Endothelial cell of umbilical vein (primary cell): ENCODE data around the gene NALF2. TPM values are rescaled to one million over a fixed set of nuclear protein-coding genes. Genes with fewer than 3 reads are reported as not detected.

Experiments
- BruUV-seq: library from RNA; stranded (reverse); fragments of 400-500 nt; replicated peaks from 2 replicates; lab custom pipeline; 2021; lab: Mats Ljungman, UMichigan
- CTCF ChIA-PET: fragments of 300-600, 350-600 bp; sonication (Branson Sonifier 250); formaldehyde crosslinking; loops from one replicate; lab custom pipeline; 2021; ENCODE audit warnings: antibody characterized with exemption, inconsistent platforms; lab: Charles Lee
- POLR2A ChIA-PET: fragments of 300-600, 350-600 bp; sonication (Branson Sonifier 250); formaldehyde crosslinking; loops from one replicate; lab custom pipeline; 2021; ENCODE audit warnings: antibody characterized with exemption, inconsistent platforms; lab: Charles Lee
- DNase-seq: peaks from one replicate; pipeline ENCODE4 v3.0.0-alpha.2; 2011; ENCODE audit warnings: low read depth, low spot score
- FAIRE-seq: peaks from 2 replicates; lab custom pipeline; 2011; peaks lifted over from hg19 to GRCh38; lab: Jason Lieb, UNC
- H2AFZ ChIP-seq: 2 replicates; pipeline ENCODE4 v1.6.0; 2012; ENCODE audit warnings: low read depth, low read length, control low read depth, inconsistent platforms
- H3K27ac ChIP-seq: 2 replicates; pipeline ENCODE4 v1.5.1; 2011; ENCODE audit warnings: low read depth, mild to moderate bottlenecking, control low read depth, low read length, moderate library complexity; ENCODE audit not compliant: insufficient read depth
- H3K27me3 ChIP-seq, 2 experiments: 2 replicates each; pipeline versions ENCODE4 v1.6.0 to v1.6.1; 2011; ENCODE audit warnings: low read length in 2 of 2, mixed read lengths in 1 of 2; ENCODE audit not compliant: control insufficient read depth in 2 of 2, insufficient read depth in 2 of 2
- H3K36me3 ChIP-seq, 2 experiments: 2 replicates in 1 of 2; 3 replicates in 1 of 2; pipeline ENCODE4 v1.5.1; 2011; ENCODE audit warnings: low read length in 2 of 2, mild to moderate bottlenecking in 1 of 2, moderate library complexity in 1 of 2; ENCODE audit not compliant: control insufficient read depth in 2 of 2, insufficient read depth in 2 of 2; ENCODE audit errors: extremely low read depth in 1 of 2
- H3K4me1 ChIP-seq: 3 replicates; pipeline ENCODE4 v1.5.1; 2011; ENCODE audit warnings: mild to moderate bottlenecking, low read length; ENCODE audit not compliant: control insufficient read depth, insufficient read depth; ENCODE audit errors: extremely low read depth
- H3K4me2 ChIP-seq: 2 replicates; pipeline ENCODE4 v1.6.1; 2011; ENCODE audit warnings: low read length, control low read depth, mixed read lengths; ENCODE audit not compliant: insufficient read depth
- H3K4me3 ChIP-seq, 3 experiments: fragments of 200-600 bp in 1 of 3; sonication (generic), shearing (Covaris generic) in 1 of 3; replicated peaks in 1 of 3; 2 replicates each; pipeline ENCODE4 v1.5.1; 2011 to 2016; ENCODE audit warnings: control low read depth in 3 of 3, low read length in 3 of 3, mild to moderate bottlenecking in 2 of 3, inconsistent platforms in 1 of 3, low read depth in 1 of 3, moderate library complexity in 1 of 3; ENCODE audit not compliant: insufficient read depth in 1 of 3
- H3K79me2 ChIP-seq: 2 replicates; pipeline ENCODE4 v1.6.0; 2012; ENCODE audit warnings: low read length, inconsistent platforms; ENCODE audit not compliant: control insufficient read depth, insufficient read depth
- H3K9ac ChIP-seq: replicated peaks from 2 replicates; pipeline ENCODE3; 2011; ENCODE audit warnings: low read length, control low read depth; ENCODE audit not compliant: insufficient read depth; ENCODE audit errors: extremely low read depth
- H3K9me1 ChIP-seq: replicated peaks from 3 replicates; pipeline ENCODE4 v1.6.0; 2011; ENCODE audit warnings: mild to moderate bottlenecking, low read length; ENCODE audit not compliant: control insufficient read depth, insufficient read depth; ENCODE audit errors: extremely low read depth
- H3K9me3 ChIP-seq: replicated peaks from 2 replicates; pipeline ENCODE4 v1.5.1; 2012; ENCODE audit warnings: low read length, inconsistent platforms; ENCODE audit not compliant: control insufficient read depth, insufficient read depth
- H4K20me1 ChIP-seq: replicated peaks from 2 replicates; pipeline ENCODE3; 2011; ENCODE audit warnings: mild to moderate bottlenecking, low read length; ENCODE audit not compliant: control insufficient read depth, insufficient read depth; ENCODE audit errors: extremely low read depth
- EZH2 ChIP-seq: IDR thresholded peaks from 2 replicates; pipeline ENCODE4 v1.6.1; 2012; ENCODE audit warnings: borderline replicate concordance, low read depth, mild to moderate bottlenecking, moderate library complexity, low read length, inconsistent platforms; ENCODE audit not compliant: severe bottlenecking
- FOS ChIP-seq: IDR thresholded peaks from 2 replicates; pipeline ENCODE4 v1.6.1; 2011; ENCODE audit warnings: mild to moderate bottlenecking, low read length, moderate library complexity, borderline replicate concordance; ENCODE audit not compliant: insufficient read depth
- GATA2 ChIP-seq: IDR thresholded peaks from 2 replicates; pipeline ENCODE4 v1.7.0; 2011; ENCODE audit warnings: low read depth, mild to moderate bottlenecking, moderate library complexity, mixed read lengths, low read length; ENCODE audit not compliant: insufficient read length, insufficient read depth
- JUN ChIP-seq: IDR thresholded peaks from 2 replicates; pipeline ENCODE4 v1.6.1; 2011; ENCODE audit warnings: borderline replicate concordance, low read depth; ENCODE audit not compliant: insufficient read length, insufficient read depth
- MYC ChIP-seq: IDR thresholded peaks from one replicate; pipeline ENCODE4 v1.6.1; 2011; ENCODE audit warnings: mild to moderate bottlenecking, low read depth, low read length
- POLR2A ChIP-seq: IDR thresholded peaks from 2 replicates; pipeline ENCODE4 v1.6.1; 2012; ENCODE audit warnings: low read depth, mild to moderate bottlenecking, control low read depth, low read length
- POLR2AphosphoS5 ChIP-seq: IDR thresholded peaks from 2 replicates; pipeline ENCODE4 v1.6.1; 2012; ENCODE audit warnings: low read depth, mild to moderate bottlenecking, control low read depth, low read length, moderate library complexity; ENCODE audit not compliant: insufficient read depth
- dilution Hi-C: fragments of 300-500 bp; cut with MboI; formaldehyde crosslinking; loops from one replicate; pipeline ENCODE4 v1.15.0; 2019; ENCODE audit warnings: low sequenced_read_pairs; ENCODE audit not compliant: extremely low pct_ligation_motif_present
- intact Hi-C: fragments of 100-400 bp; cut with micrococcal nuclease; formaldehyde crosslinking; loops from one replicate; pipeline ENCODE4 v1.10.0; 2022
- polyA plus RNA-seq, 4 experiments: library from polyadenylated mRNA; depleted of rRNA in 3 of 4; stranded (reverse) in 3 of 4; unstranded in 1 of 4; fragments of >200 nt; gene quantifications; 2 replicates each; pipeline versions ENCODE4 v1.2.1 to v1.2.3, GENCODE V29; 2011 to 2012; ENCODE audit warnings: missing spikeins in 1 of 4
- total RNA-seq: library from RNA; stranded (reverse); gene quantifications from 2 replicates; pipeline ENCODE4 v1.2.3, GENCODE V29; 2021
- TF ChIP-seq, protein P1 (sequence below), 2 donors: IDR thresholded peaks; 1 replicate in 1 of 2; 2 replicates in 1 of 2; pipeline ENCODE4 v1.5.1; 2011; ENCODE audit warnings: low read length in 2 of 2, mild to moderate bottlenecking in 2 of 2, moderate library complexity in 2 of 2, control low read depth in 1 of 2, inconsistent platforms in 1 of 2, low read depth in 1 of 2; ENCODE audit not compliant: insufficient read depth in 1 of 2; ENCODE audit errors: extremely low read depth in 1 of 2
- TF ChIP-seq, protein P2 (sequence below): IDR thresholded peaks from 2 replicates; pipeline ENCODE4 v1.6.1; 2011; ENCODE audit not compliant: insufficient read depth, insufficient read length

NALF2 gene
- total and polyA plus RNA-seq, 2 donors (not counting 3 experiments of a cell fraction or from before 2014, with no cell fraction given), result not detected

- intact Hi-C loops (loop anchor here (1.0 kb wide), 3 partner anchors 81 to 559 kb away; no protein-coding TSS in a partner anchor), dilution Hi-C loops (no loop called here)
- H3K9me1 ChIP-seq, result no peaks in the 10 kb centered on the region
- H4K20me1 ChIP-seq, result no peaks in the 10 kb centered on the region
- TF ChIP-seq JUN (no peak), POLR2AphosphoS5 (peak; percentile 17), MYC (no peak)
- TF ChIP-seq, protein P1, sequence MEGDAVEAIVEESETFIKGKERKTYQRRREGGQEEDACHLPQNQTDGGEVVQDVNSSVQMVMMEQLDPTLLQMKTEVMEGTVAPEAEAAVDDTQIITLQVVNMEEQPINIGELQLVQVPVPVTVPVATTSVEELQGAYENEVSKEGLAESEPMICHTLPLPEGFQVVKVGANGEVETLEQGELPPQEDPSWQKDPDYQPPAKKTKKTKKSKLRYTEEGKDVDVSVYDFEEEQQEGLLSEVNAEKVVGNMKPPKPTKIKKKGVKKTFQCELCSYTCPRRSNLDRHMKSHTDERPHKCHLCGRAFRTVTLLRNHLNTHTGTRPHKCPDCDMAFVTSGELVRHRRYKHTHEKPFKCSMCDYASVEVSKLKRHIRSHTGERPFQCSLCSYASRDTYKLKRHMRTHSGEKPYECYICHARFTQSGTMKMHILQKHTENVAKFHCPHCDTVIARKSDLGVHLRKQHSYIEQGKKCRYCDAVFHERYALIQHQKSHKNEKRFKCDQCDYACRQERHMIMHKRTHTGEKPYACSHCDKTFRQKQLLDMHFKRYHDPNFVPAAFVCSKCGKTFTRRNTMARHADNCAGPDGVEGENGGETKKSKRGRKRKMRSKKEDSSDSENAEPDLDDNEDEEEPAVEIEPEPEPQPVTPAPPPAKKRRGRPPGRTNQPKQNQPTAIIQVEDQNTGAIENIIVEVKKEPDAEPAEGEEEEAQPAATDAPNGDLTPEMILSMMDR (IDR thresholded peaks at IDR 0.05; ENCODE audit: extremely low read depth in 1 of 2, insufficient read depth in 1 of 2, low read depth in 1 of 2, low read length in 2 of 2), result peak; percentile 67 to 81
- H3K4me3 ChIP-seq, result peak overlapping the region in 2 of 3 experiments; percentile 15 to 22
- H3K9me3 ChIP-seq, result no peaks in the 10 kb centered on the region
- H3K4me2 ChIP-seq, result no peak overlapping the region
- no peaks in the 10 kb centered on the region for H3K4me1 ChIP-seq
- DNase-seq (peak; percentile 46), FAIRE-seq (peak; percentile 97)
- H3K79me2 ChIP-seq, result no peaks in the 10 kb centered on the region
- H3K36me3 ChIP-seq, result no peaks in the 10 kb centered on the region
- ChIA-PET CTCF (interaction anchor here (0.7 to 6.7 kb wide), 9 partner anchors 35 to 558 kb away, joined by 3 to 70 read pairs (median 6); no protein-coding TSS in a partner anchor), POLR2A (no interaction called here)
- no TSS peak for BruUV-seq
- H3K27me3 ChIP-seq, result no peaks in the 10 kb centered on the region
- no peak overlapping the region for H3K27ac ChIP-seq
- H2AFZ ChIP-seq, result peak overlapping the region; percentile 89
- H3K9ac ChIP-seq, result peak overlapping the region; percentile 13
Observed at GRCh38 chrX:69538321-69538876, 34.3 kb downstream of the NALF2 start.

GRCh38 chrX:69539437-69539836, 35.3 kb downstream of the NALF2 start:
- DNase-seq, result no peak
- Histone ChIP-seq H3K27me3 (no peaks in the 10 kb centered on the region), H4K20me1 (no peaks in the 10 kb centered on the region), H3K79me2 (no peaks in the 10 kb centered on the region), H3K4me3 (no peak overlapping the region), H3K9me1 (no peaks in the 10 kb centered on the region), H3K27ac (no peak overlapping the region), H3K36me3 (no peaks in the 10 kb centered on the region), H3K4me1 (no peaks in the 10 kb centered on the region), H2AFZ (no peak overlapping the region), H3K9ac (no peak overlapping the region), H3K9me3 (no peaks in the 10 kb centered on the region), H3K4me2 (no peak overlapping the region)
- TF ChIP-seq GATA2, result no peak
- no peak for TF ChIP-seq JUN
- TF ChIP-seq, protein P2, sequence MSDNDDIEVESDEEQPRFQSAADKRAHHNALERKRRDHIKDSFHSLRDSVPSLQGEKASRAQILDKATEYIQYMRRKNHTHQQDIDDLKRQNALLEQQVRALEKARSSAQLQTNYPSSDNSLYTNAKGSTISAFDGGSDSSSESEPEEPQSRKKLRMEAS, result no peak
- no peak for TF ChIP-seq EZH2
- TF ChIP-seq POLR2AphosphoS5, result no peak
- no peak for TF ChIP-seq FOS
- no peak for TF ChIP-seq MYC
- TF ChIP-seq, protein P1 (IDR thresholded peaks at IDR 0.05; ENCODE audit: extremely low read depth in 1 of 2, insufficient read depth in 1 of 2, low read depth in 1 of 2, low read length in 2 of 2), result no peak
- no peak for TF ChIP-seq POLR2A
- intact Hi-C loops, result no loop called here
- ChIA-PET POLR2A (no interaction called here), CTCF (interaction anchor here (1.4 to 6.7 kb wide), 4 partner anchors 490 to 557 kb away, joined by 4 to 70 read pairs (median 56); no protein-coding TSS in a partner anchor)
- no TSS peak for BruUV-seq
- no peak for FAIRE-seq
- dilution Hi-C loops, result no loop called here
